ENCODE data around the gene S100B. TPM values are rescaled to one million over a fixed set of nuclear protein-coding genes. Genes with fewer than 3 reads are reported as not detected.

S100B gene
- total RNA-seq, 1 experiment from 2014 or later: not detected

DNA sequence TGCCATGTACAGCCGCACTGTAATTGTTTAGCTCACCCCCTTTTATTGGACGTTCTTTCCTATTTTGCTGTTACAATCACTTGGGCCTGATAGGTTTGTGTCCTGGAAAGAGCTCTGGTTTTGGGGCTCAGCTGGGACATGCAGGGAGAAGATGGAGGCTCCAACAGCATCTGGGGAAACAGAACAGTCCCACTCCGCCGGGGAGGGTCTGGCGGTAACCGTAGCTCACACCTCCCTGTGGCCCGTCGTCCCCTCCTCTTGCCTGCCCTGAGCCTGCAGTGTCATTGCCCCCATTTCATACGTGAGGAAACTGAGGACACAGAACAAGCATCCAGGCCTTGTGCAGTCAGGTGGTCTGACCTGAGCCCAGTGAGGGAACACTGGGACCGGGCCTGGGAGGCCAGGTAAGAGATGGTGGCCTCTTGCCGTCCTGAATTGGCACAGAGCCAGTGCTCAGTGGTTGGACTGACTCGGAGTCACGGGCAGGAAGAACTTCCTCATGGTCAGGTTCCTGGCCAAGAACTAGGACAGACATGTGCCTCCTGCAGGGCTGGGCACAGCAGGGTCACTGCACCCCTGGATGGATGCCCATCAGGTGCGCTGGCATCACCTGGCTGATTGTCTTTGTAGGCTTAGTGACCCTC, 41.8 kb downstream of the S100B start (continued):
- TF ChIP-seq JUND (IDR thresholded peaks at IDR 0.05): no peak
- TF ChIP-seq EZH2 (IDR thresholded peaks at IDR 0.05): no peak
- TF ChIP-seq POLR2AphosphoS5 (IDR thresholded peaks at IDR 0.05; ENCODE audit: low read depth, low read length): no peak

DNA sequence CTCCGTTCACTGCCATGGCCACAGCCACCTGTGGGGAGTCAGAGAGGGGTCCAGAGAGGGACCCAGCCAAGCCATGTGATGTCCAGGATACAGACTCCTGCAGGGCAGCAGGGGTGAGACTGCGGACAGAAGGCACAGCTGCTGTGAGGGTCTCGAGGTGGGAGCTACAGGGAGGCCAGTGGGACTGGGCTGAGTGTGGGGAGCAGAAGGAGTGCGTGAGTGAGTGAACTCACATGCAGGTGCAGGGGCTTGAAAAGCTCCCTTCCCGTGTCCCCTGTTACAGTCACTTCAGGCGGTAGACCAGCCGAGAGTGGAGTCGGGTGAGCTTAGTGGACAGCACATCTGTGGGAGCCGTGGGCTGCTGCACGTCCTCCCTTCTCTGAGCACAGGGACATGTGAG, 42.4 kb downstream of the S100B start:
- Histone ChIP-seq H3K36me3 (ENCODE audit: control insufficient read depth in 1 of 2, insufficient read depth in 2 of 2, low read length in 2 of 2) (peaks cover 6 to 10% of the 10 kb centered on the region in 2 experiments; a peak in 3 of 4 replicates), H3K4me3 (replicated peaks in 1 of 2; ENCODE audit: low read depth in 1 of 2, low read length in 2 of 2) (no peak overlapping the region), H2AFZ (ENCODE audit: low read depth, low read length, poor library complexity, severe bottlenecking) (no peak overlapping the region), H3K9me3 (ENCODE audit: control insufficient read depth in 1 of 2, insufficient read depth in 1 of 2, low read depth in 1 of 2, low read length in 2 of 2) (no peaks in the 10 kb centered on the region), H3K4me2 (ENCODE audit: low read length) (no peak overlapping the region), H3K27me3 (ENCODE audit: insufficient read depth, low read length) (no peaks in the 10 kb centered on the region), H3K9ac (ENCODE audit: low read length) (no peak overlapping the region), H3K4me1 (ENCODE audit: control insufficient read depth in 1 of 2, insufficient read depth in 2 of 2, low read length in 2 of 2) (no peaks in the 10 kb centered on the region), H3K27ac (ENCODE audit: low read depth, low read length) (no peak overlapping the region), H4K20me1 (ENCODE audit: insufficient read depth) (no peaks in the 10 kb centered on the region), H3K79me2 (ENCODE audit: insufficient read depth, low read length) (no peaks in the 10 kb centered on the region), H3K9me2 (ENCODE audit: insufficient read depth) (no peaks in the 10 kb centered on the region)
- DNase-seq (ENCODE audit: low read depth, low spot score) (no peak), ATAC-seq (no peak)
- TF ChIP-seq, protein P1, sequence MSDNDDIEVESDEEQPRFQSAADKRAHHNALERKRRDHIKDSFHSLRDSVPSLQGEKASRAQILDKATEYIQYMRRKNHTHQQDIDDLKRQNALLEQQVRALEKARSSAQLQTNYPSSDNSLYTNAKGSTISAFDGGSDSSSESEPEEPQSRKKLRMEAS (IDR thresholded peaks at IDR 0.05): no peak
- TF ChIP-seq EZH2 (IDR thresholded peaks at IDR 0.05): no peak
- TF ChIP-seq CBX3 (IDR thresholded peaks at IDR 0.05; ENCODE audit: low read depth): no peak
- TF ChIP-seq ZFX (IDR thresholded peaks at IDR 0.05): no peak
- TF ChIP-seq POLR2AphosphoS5 (IDR thresholded peaks at IDR 0.05; ENCODE audit: low read depth, low read length): no peak
- TF ChIP-seq EGR1 (IDR thresholded peaks at IDR 0.05; ENCODE audit: low read depth): no peak
- ChIA-PET RAD21 (ENCODE audit: low non-redundant PET in 1 of 2, low total read pairs in 2 of 2, uncharacterized antibody in 2 of 2, unreplicated experiment in 2 of 2) (no interaction called here), CTCF (no interaction called here), POLR2A (no interaction called here)
- intact Hi-C loops (cut with micrococcal nuclease): no loop called here
- BruUV-seq (replicated peaks): no TSS peak

DNA sequence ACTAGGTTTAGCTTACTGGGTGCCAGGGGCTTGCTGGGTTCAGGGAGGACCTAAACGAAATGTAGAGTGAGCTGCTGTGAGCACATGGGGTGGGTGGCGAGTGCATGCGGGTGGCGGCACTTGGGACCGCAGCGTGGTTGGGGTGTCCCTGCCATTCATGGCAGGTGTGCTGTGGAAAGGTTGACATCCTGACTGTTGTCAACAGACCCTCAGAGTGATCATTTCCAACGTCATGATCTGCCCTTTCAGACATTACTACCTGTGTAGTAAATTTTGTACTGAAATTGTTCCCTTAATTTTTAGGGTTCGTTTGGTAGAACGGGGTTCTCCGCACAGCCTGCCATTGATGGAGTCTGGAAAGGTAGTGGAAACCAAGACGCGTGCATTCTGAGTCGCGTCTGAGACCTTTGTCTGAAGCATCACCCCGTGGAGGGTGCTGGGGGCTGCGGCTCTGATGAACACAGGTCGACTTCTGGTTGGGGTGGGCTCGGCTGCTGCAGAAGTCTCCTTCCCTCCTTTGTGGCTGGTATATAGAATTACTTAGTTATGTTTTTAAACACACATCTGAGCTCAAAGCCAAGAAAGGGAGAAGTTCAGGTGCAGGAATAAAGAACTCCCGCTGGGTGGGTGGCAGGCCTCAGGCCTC, 43.3 kb downstream of the S100B start:
- ChIA-PET POLR2A (no interaction called here), CTCF (no interaction called here)
- no peak overlapping the region for H3K4me2 ChIP-seq (ENCODE audit: low read length)

More for the DNA sequence above, 43.3 kb downstream of the S100B start:
- Histone ChIP-seq H2AFZ (ENCODE audit: low read depth, low read length, poor library complexity, severe bottlenecking) (no peak overlapping the region), H3K4me1 (ENCODE audit: control insufficient read depth in 1 of 2, insufficient read depth in 2 of 2, low read length in 2 of 2) (no peaks in the 10 kb centered on the region), H3K9me2 (ENCODE audit: insufficient read depth) (no peaks in the 10 kb centered on the region), H3K9ac (ENCODE audit: low read length) (no peak overlapping the region), H3K4me3 (replicated peaks in 1 of 2; ENCODE audit: low read depth in 1 of 2, low read length in 2 of 2) (no peak overlapping the region), H3K9me3 (ENCODE audit: control insufficient read depth in 1 of 2, insufficient read depth in 1 of 2, low read depth in 1 of 2, low read length in 2 of 2) (no peaks in the 10 kb centered on the region), H3K79me2 (ENCODE audit: insufficient read depth, low read length) (no peaks in the 10 kb centered on the region), H3K36me3 (ENCODE audit: control insufficient read depth in 1 of 2, insufficient read depth in 2 of 2, low read length in 2 of 2) (peaks cover 1 to 7% of the 10 kb centered on the region in 2 experiments; a peak in 2 of 4 replicates), H4K20me1 (ENCODE audit: insufficient read depth) (no peaks in the 10 kb centered on the region), H3K27me3 (ENCODE audit: insufficient read depth, low read length) (no peaks in the 10 kb centered on the region), H3K27ac (ENCODE audit: low read depth, low read length) (no peak overlapping the region)
- ATAC-seq (no peak), DNase-seq (ENCODE audit: low read depth, low spot score) (no peak)
- RAD21 ChIA-PET (ENCODE audit: low non-redundant PET in 1 of 2, low total read pairs in 2 of 2, uncharacterized antibody in 2 of 2, unreplicated experiment in 2 of 2): no interaction called here
- no TSS peak for BruUV-seq (replicated peaks)
- intact Hi-C loops (cut with micrococcal nuclease): no loop called here
- no peak for TF ChIP-seq POLR2A (IDR thresholded peaks at IDR 0.05; ENCODE audit: borderline replicate concordance, extremely low read depth, insufficient read depth, insufficient read length)
- no peak for TF ChIP-seq SRF (IDR thresholded peaks at IDR 0.05; ENCODE audit: low read depth)
- TF ChIP-seq SIN3A (IDR thresholded peaks at IDR 0.05; ENCODE audit: low read depth): no peak
